SK-N-SH (cell line): Measurements from ENCODE around the gene PIPOX. TPM values are rescaled to one million over a fixed set of nuclear protein-coding genes. Genes with fewer than 3 reads are reported as not detected.

ENCODE experiments used
- CTCF ChIA-PET: fragments of 300-600, 350-600 bp; formaldehyde crosslinking; extraction: SDS; loops from one replicate; lab custom pipeline; 2021; lab: Yijun Ruan, JAX
- POLR2A ChIA-PET: fragments of 350-600 bp; sonication (Branson Sonifier 250); formaldehyde crosslinking; extraction: SDS; loops from one replicate; lab custom pipeline; 2020; ENCODE audit warnings: antibody characterized with exemption, inconsistent platforms; lab: Yijun Ruan, JAX
- DNase-seq: peaks from one replicate; pipeline ENCODE4 v3.0.0; 2012
- H2AFZ ChIP-seq: fragments of 200-600 bp; sonication (generic); 2 replicates; pipeline ENCODE4 v1.8.1; 2016; ENCODE audit warnings: antibody characterized with exemption, mild to moderate bottlenecking, low read depth
- H3F3A ChIP-seq: fragments of 200-600 bp; sonication (generic); replicated peaks from 2 replicates; pipeline ENCODE3; 2016; ENCODE audit warnings: antibody characterized with exemption, mild to moderate bottlenecking; ENCODE audit not compliant: insufficient read depth
- H3K27ac ChIP-seq, 2 experiments: fragments of 200-500 bp in 1 of 2; fragments of 200-600 bp in 1 of 2; sonication (Bioruptor generic) in 1 of 2; sonication (generic), shearing (Covaris generic) in 1 of 2; 2 replicates each; pipeline versions ENCODE4 v1.5.1 to v1.6.1; 2014 to 2016; ENCODE audit warnings: low read depth in 2 of 2, inconsistent platforms in 1 of 2, low read length in 1 of 2, mild to moderate bottlenecking in 1 of 2, mixed read lengths in 1 of 2
- H3K27me3 ChIP-seq: fragments of 200-600 bp; sonication (generic), shearing (Covaris generic); 2 replicates; pipeline ENCODE4 v1.6.1; 2016; ENCODE audit warnings: mixed run types; ENCODE audit not compliant: insufficient read depth
- H3K36me3 ChIP-seq, 2 experiments: fragments of 200-500 bp in 1 of 2; fragments of 200-600 bp in 1 of 2; sonication (Bioruptor generic) in 1 of 2; sonication (generic) in 1 of 2; replicated peaks in 1 of 2; 2 replicates each; pipeline versions ENCODE3 to v1.5.1; 2014 to 2016; ENCODE audit warnings: low read length in 1 of 2, mild to moderate bottlenecking in 1 of 2; ENCODE audit not compliant: insufficient read depth in 2 of 2, control insufficient read depth in 1 of 2
- H3K4me1 ChIP-seq, 2 experiments: fragments of 200-500 bp in 1 of 2; fragments of 200-600 bp in 1 of 2; sonication (Bioruptor generic) in 1 of 2; sonication (generic), shearing (Covaris generic) in 1 of 2; 2 replicates each; pipeline versions ENCODE4 v1.5.1 to v1.6.1; 2014 to 2016; ENCODE audit warnings: low read depth in 1 of 2, low read length in 1 of 2, mixed run types in 1 of 2; ENCODE audit not compliant: insufficient read depth in 2 of 2, control insufficient read depth in 1 of 2
- H3K4me2 ChIP-seq: fragments of 200-600 bp; sonication (generic), shearing (Covaris generic); 2 replicates; pipeline ENCODE4 v1.6.1; 2017; ENCODE audit warnings: mixed run types
- H3K4me3 ChIP-seq, 2 experiments: fragments of 200-500 bp in 1 of 2; fragments of 200-600 bp in 1 of 2; sonication (Bioruptor generic) in 1 of 2; sonication (generic), shearing (Covaris generic) in 1 of 2; 2 replicates each; pipeline versions ENCODE4 v1.5.1 to v1.8.1; 2014 to 2016; ENCODE audit warnings: low read depth in 2 of 2, inconsistent platforms in 1 of 2, low read length in 1 of 2, mild to moderate bottlenecking in 1 of 2, mixed read lengths in 1 of 2, moderate library complexity in 1 of 2
- H3K79me2 ChIP-seq: fragments of 200-600 bp; sonication (generic); 2 replicates; pipeline ENCODE4 v1.8.1; 2017; ENCODE audit warnings: mild to moderate bottlenecking; ENCODE audit not compliant: insufficient read depth
- H3K9ac ChIP-seq: fragments of 200-600 bp; sonication (generic); 2 replicates; pipeline ENCODE4 v1.6.1; 2017; ENCODE audit warnings: mixed run types
- H3K9me2 ChIP-seq: fragments of 200-600 bp; sonication (generic); 2 replicates; pipeline ENCODE4 v1.6.1; 2017; ENCODE audit warnings: mixed run types
- H3K9me3 ChIP-seq: fragments of 200-600 bp; sonication (generic); 2 replicates; pipeline ENCODE4 v1.6.1; 2017; ENCODE audit warnings: mixed run types, mild to moderate bottlenecking, moderate library complexity
- H4K20me1 ChIP-seq: fragments of 200-600 bp; sonication (generic); 2 replicates; pipeline ENCODE4 v1.6.1; 2017; ENCODE audit warnings: mild to moderate bottlenecking, mixed run types; ENCODE audit not compliant: insufficient read depth
- GATA2 ChIP-seq: sonication (generic); formaldehyde crosslinking; IDR thresholded peaks from 2 replicates; pipeline ENCODE4 v1.5.0; 2020; ENCODE audit warnings: mild to moderate bottlenecking, missing genetic modification reagents
- NFIC ChIP-seq: IDR thresholded peaks from 2 replicates; pipeline ENCODE4 v1.4.0; 2012; ENCODE audit warnings: borderline replicate concordance
- NRF1 ChIP-seq: IDR thresholded peaks from 2 replicates; pipeline ENCODE4 v1.6.1; 2012; ENCODE audit warnings: low read depth, mild to moderate bottlenecking, low read length
- SIN3A ChIP-seq: IDR thresholded peaks from 2 replicates; pipeline ENCODE4 v1.6.1; 2012; ENCODE audit warnings: low read depth, mild to moderate bottlenecking, low read length, moderate library complexity, borderline replicate concordance
- SMC3 ChIP-seq: IDR thresholded peaks from 2 replicates; pipeline ENCODE4 v1.6.1; 2012; ENCODE audit warnings: low read depth, low read length, improper control_type of control experiment
- WGBS: methylation state at CpG from one replicate; pipeline ENCODE4 v1.1.6; 2017; ENCODE audit warnings: low lambda C conversion rate; 5-methylcytosine and 5-hydroxymethylcytosine counted together
- polyA plus RNA-seq, 3 experiments: library from polyadenylated mRNA; depleted of rRNA; stranded (reverse); fragments of >200 nt; gene quantifications; 2 replicates each; pipeline ENCODE4 v1.2.3, GENCODE V29; 2012
- TF ChIP-seq, protein P1 (sequence below): IDR thresholded peaks from 2 replicates; pipeline ENCODE4 v1.4.0; 2012; ENCODE audit warnings: low read depth, borderline replicate concordance
- TF ChIP-seq, protein P2 (sequence below): IDR thresholded peaks from 2 replicates; pipeline ENCODE4 v1.4.0; 2012; ENCODE audit warnings: low read depth
- TF ChIP-seq, protein P3 (sequence below): IDR thresholded peaks from 2 replicates; pipeline ENCODE4 v1.6.1; 2012; ENCODE audit warnings: mild to moderate bottlenecking, low read depth, low read length, moderate library complexity
- TF ChIP-seq, protein P4 (sequence below): IDR thresholded peaks from 2 replicates; pipeline ENCODE4; 2012

PIPOX gene
- polyA plus RNA-seq, 1 of the 3 experiments (the other 2 are of a cell fraction): 0.31 TPM

DNA sequence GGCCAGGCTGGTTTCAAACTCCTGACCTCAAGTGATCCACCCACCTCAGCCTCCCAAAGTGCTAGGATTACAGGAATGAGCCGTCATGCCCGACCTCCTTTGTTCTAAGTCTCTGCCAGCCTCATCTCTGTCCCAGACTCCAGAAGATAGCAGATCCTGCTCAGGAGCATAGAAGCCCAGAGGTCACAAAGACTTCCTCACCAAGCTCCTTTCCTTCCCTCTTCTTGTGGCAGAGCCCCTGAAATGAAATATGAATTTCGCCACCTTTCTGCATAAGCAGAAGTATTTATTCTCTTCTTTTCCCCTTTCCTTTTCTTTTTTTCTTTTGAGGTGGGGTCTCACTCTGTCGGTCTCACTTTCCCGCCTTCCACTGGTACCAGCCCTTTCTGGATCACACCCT, 11.5 kb upstream of the PIPOX start:
- Histone ChIP-seq H3K36me3 (no peaks in the 10 kb centered on the region), H3K79me2 (no peaks in the 10 kb centered on the region), H3K27me3 (peaks cover 33% of the 10 kb centered on the region; the same call in 1 of the 2 replicates), H3K9me3 (peaks cover 10% of the 10 kb centered on the region; the same call in 1 of the 2 replicates), H4K20me1 (no peaks in the 10 kb centered on the region)
- TF ChIP-seq NFIC (no peak), SIN3A (no peak), NRF1 (no peak), GATA2 (CRISPR knock-in tag) (no peak), SMC3 (no peak)
- TF ChIP-seq, protein P1, sequence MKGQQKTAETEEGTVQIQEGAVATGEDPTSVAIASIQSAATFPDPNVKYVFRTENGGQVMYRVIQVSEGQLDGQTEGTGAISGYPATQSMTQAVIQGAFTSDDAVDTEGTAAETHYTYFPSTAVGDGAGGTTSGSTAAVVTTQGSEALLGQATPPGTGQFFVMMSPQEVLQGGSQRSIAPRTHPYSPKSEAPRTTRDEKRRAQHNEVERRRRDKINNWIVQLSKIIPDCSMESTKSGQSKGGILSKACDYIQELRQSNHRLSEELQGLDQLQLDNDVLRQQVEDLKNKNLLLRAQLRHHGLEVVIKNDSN: no peak
- TF ChIP-seq, protein P2, sequence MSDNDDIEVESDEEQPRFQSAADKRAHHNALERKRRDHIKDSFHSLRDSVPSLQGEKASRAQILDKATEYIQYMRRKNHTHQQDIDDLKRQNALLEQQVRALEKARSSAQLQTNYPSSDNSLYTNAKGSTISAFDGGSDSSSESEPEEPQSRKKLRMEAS: no peak
- TF ChIP-seq, protein P3, sequence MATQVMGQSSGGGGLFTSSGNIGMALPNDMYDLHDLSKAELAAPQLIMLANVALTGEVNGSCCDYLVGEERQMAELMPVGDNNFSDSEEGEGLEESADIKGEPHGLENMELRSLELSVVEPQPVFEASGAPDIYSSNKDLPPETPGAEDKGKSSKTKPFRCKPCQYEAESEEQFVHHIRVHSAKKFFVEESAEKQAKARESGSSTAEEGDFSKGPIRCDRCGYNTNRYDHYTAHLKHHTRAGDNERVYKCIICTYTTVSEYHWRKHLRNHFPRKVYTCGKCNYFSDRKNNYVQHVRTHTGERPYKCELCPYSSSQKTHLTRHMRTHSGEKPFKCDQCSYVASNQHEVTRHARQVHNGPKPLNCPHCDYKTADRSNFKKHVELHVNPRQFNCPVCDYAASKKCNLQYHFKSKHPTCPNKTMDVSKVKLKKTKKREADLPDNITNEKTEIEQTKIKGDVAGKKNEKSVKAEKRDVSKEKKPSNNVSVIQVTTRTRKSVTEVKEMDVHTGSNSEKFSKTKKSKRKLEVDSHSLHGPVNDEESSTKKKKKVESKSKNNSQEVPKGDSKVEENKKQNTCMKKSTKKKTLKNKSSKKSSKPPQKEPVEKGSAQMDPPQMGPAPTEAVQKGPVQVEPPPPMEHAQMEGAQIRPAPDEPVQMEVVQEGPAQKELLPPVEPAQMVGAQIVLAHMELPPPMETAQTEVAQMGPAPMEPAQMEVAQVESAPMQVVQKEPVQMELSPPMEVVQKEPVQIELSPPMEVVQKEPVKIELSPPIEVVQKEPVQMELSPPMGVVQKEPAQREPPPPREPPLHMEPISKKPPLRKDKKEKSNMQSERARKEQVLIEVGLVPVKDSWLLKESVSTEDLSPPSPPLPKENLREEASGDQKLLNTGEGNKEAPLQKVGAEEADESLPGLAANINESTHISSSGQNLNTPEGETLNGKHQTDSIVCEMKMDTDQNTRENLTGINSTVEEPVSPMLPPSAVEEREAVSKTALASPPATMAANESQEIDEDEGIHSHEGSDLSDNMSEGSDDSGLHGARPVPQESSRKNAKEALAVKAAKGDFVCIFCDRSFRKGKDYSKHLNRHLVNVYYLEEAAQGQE: no peak
- TF ChIP-seq, protein P4, sequence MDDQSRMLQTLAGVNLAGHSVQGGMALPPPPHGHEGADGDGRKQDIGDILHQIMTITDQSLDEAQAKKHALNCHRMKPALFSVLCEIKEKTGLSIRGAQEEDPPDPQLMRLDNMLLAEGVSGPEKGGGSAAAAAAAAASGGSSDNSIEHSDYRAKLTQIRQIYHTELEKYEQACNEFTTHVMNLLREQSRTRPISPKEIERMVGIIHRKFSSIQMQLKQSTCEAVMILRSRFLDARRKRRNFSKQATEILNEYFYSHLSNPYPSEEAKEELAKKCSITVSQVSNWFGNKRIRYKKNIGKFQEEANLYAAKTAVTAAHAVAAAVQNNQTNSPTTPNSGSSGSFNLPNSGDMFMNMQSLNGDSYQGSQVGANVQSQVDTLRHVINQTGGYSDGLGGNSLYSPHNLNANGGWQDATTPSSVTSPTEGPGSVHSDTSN: no peak
- TF ChIP-seq, all 33 proteins: peak for 0
- POLR2A ChIA-PET: no interaction called here
- Histone ChIP-seq H3K27ac (no peak overlapping the region), H3K9ac (no peak overlapping the region), H2AFZ (no peak overlapping the region), H3K4me1 (no peaks in the 10 kb centered on the region), H3K9me2 (no peaks in the 10 kb centered on the region), H3K4me2 (no peak overlapping the region), H3K4me3 (no peak overlapping the region), H3F3A (no peaks in the 10 kb centered on the region)
- no peak for DNase-seq
- WGBS: 61% methylated on average over 5 of the region's 5 CpGs
- CTCF ChIA-PET: interaction anchor here (0.9 to 1.5 kb wide), 4 partner anchors 14 to 541 kb away, joined by 3 to 4 read pairs (median 3); no protein-coding TSS in a partner anchor
